ENCODE data around the gene EPC2.

DNA sequence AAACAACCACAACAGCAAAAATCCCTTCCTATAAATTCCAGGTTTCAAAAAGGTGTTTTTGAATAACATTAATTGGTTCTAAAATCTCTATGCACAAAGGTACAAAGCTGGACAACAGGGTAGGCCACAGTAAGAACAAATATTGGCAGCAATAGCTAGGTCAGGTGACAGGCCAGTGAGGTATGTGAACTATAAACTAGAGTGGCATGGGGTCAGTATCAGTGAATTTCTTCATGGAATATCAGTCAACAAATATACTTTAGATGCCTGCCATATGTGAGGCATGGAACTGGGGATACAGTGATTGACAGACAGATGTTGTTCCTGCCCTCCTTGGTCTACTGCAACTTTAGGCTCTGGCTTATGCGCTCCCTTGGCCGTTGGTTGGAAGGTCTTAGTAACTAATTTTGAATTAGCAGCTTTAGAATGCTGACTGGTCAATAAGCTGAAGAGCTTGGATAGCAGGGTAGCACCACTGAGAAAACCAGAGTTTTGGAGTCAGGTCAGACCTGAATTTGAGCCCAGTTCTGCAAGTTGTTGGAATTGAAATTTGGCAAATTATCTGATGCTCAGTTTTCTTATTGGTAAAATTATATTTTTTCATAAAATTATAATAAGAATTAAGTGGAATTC lies 2.3 kb upstream of the EPC2 start:
- TF ChIP-seq, protein P1, sequence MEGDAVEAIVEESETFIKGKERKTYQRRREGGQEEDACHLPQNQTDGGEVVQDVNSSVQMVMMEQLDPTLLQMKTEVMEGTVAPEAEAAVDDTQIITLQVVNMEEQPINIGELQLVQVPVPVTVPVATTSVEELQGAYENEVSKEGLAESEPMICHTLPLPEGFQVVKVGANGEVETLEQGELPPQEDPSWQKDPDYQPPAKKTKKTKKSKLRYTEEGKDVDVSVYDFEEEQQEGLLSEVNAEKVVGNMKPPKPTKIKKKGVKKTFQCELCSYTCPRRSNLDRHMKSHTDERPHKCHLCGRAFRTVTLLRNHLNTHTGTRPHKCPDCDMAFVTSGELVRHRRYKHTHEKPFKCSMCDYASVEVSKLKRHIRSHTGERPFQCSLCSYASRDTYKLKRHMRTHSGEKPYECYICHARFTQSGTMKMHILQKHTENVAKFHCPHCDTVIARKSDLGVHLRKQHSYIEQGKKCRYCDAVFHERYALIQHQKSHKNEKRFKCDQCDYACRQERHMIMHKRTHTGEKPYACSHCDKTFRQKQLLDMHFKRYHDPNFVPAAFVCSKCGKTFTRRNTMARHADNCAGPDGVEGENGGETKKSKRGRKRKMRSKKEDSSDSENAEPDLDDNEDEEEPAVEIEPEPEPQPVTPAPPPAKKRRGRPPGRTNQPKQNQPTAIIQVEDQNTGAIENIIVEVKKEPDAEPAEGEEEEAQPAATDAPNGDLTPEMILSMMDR (conservative IDR thresholded peaks at IDR 0.05; ENCODE audit: low read depth, low read length), result no peak
- no peak for TF ChIP-seq EZH2 (IDR thresholded peaks at IDR 0.05; ENCODE audit: borderline replicate concordance, low read depth, low read length, poor library complexity, severe bottlenecking)
